Measurements from ENCODE around the gene ITM2C.

ITM2C gene

GRCh38 chr2:230872151-230872967 is 7.6 kb downstream of the ITM2C start:
- no peak for TF ChIP-seq CTCF (IDR thresholded peaks at IDR 0.05; ENCODE audit: control insufficient read depth, insufficient read depth, low read depth, low read length, missing control alignments)
- DNase-seq (ENCODE audit: low read depth): no peak
- no peak overlapping the region for H3K4me3 ChIP-seq (ENCODE audit: control insufficient read depth, low read depth, low read length)

DNA sequence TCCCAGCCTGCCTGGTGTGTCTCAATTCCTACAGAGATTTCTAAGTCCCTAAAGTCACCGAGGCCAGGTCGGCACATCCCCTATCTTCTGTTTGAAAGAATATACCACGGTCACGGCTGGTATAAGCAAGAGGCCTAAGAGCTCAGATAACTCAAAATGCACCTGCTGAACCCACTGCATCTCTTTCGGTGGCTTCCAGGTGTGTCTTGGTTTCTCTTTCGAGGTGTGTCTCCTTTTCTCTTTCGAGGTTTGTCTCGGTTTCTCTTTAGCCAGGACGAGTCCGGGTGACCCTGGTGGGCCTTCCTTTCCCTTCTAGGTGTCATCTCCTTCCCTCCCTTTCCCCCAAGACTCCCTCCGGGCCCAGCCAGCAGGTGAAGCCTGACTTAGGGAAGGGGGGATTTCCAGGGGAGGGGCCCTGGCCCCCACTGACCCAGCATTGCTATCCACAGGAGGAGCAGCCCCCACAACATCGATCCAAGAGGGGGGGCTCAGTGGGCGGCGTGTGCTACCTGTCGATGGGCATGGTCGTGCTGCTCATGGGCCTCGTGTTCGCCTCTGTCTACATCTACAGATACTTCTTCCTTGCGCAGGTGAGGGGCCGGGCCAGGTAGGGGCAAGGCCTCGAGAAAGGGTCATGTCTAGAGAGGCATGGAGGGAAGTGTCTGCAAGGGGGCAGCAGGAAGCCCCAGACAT is 8.4 kb downstream of the ITM2C start:
- H3K4me3 ChIP-seq (ENCODE audit: control insufficient read depth, low read depth, low read length): no peak overlapping the region
- TF ChIP-seq CTCF (IDR thresholded peaks at IDR 0.05; ENCODE audit: control insufficient read depth, insufficient read depth, low read depth, low read length, missing control alignments): no peak
- DNase-seq (ENCODE audit: low read depth): no peak

- H3K4me3 ChIP-seq (ENCODE audit: control insufficient read depth, low read depth, low read length): no peak overlapping the region
- TF ChIP-seq CTCF (IDR thresholded peaks at IDR 0.05; ENCODE audit: control insufficient read depth, insufficient read depth, low read depth, low read length, missing control alignments): no peak
- no peak for DNase-seq (ENCODE audit: low read depth)
These were observed 9.1 kb downstream of the ITM2C start for GRCh38 chr2:230873661-230874401.

- H3K4me3 ChIP-seq (ENCODE audit: control insufficient read depth, low read depth, low read length): no peak overlapping the region
- TF ChIP-seq CTCF (IDR thresholded peaks at IDR 0.05; ENCODE audit: control insufficient read depth, insufficient read depth, low read depth, low read length, missing control alignments): no peak
These were observed 9.7 kb downstream of the ITM2C start for GRCh38 chr2:230874456-230874855.

DNA sequence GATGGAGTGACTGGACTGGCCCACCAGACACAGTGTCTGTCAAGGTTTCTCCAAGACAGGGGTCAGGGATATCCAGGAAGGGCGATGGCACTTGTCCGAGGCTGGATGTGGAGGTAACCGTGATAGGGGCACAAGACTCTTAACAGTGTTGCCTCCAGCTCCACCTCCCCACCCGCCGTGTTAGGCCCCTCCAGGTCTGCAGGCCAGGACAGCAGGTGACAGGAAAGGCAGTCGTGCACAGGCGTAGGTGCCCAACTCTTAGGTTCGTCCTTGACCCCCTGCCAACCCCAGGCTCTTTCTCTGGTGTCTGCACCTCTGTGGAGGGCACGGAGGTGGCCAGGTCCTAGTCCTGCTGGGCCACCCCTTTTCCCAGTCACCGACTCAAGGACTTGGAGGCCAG is 10.1 kb downstream of the ITM2C start:
- TF ChIP-seq CTCF (IDR thresholded peaks at IDR 0.05; ENCODE audit: control insufficient read depth, insufficient read depth, low read depth, low read length, missing control alignments): no peak
- DNase-seq (ENCODE audit: low read depth): no peak
- H3K4me3 ChIP-seq (ENCODE audit: control insufficient read depth, low read depth, low read length): no peak overlapping the region

More at GRCh38 chr2:230874456-230874855, 9.7 kb downstream of the ITM2C start:
- DNase-seq (ENCODE audit: low read depth): no peak
